Measurements from ENCODE around the gene AHCY.
A peak's percentile ranks its signal among the peaks of the same experiment; 100 is the strongest.
"Not testable (repeated sequence)": the region's sequence is repeated elsewhere in the genome, so short reads cannot be mapped to it uniquely, and the experiment has no call there.

Gene AHCY

GRCh38 chr20:34322267-34323105 lies 19.3 kb upstream of the AHCY start:
- no peak for DNase-seq

- no peak for DNase-seq
Measured at GRCh38 chr20:34320861-34321260, 17.7 kb upstream of the AHCY start.

GRCh38 chr20:34318609-34319443 lies 15.7 kb upstream of the AHCY start:
- DNase-seq: no peak

GRCh38 chr20:34316196-34316814 lies 13.2 kb upstream of the AHCY start:
- no peak for DNase-seq

- DNase-seq: no peak
Measured at GRCh38 chr20:34315236-34315635, 12.1 kb upstream of the AHCY start.

GRCh38 chr20:34312544-34313217 lies 9.5 kb upstream of the AHCY start:
- peak; percentile 64 for DNase-seq

- DNase-seq: no peak
Measured at GRCh38 chr20:34312024-34312460, 8.9 kb upstream of the AHCY start.

- peak; percentile 67 for DNase-seq
Measured at GRCh38 chr20:34311118-34312023, 8.2 kb upstream of the AHCY start.

- no peak for DNase-seq
Measured at GRCh38 chr20:34310481-34311117, 7.4 kb upstream of the AHCY start.

GRCh38 chr20:34309691-34310090 lies 6.5 kb upstream of the AHCY start:
- DNase-seq: no peak

- DNase-seq: no peak
Measured at GRCh38 chr20:34305333-34306230, 2.4 kb upstream of the AHCY start.

- no peak for DNase-seq
Measured at GRCh38 chr20:34302312-34302722, 838 bp downstream of the AHCY start.

- no peak for DNase-seq
Measured at GRCh38 chr20:34301587-34302311, 1.4 kb downstream of the AHCY start.

- no peak for DNase-seq
Measured at GRCh38 chr20:34300809-34301586, 2.2 kb downstream of the AHCY start.

GRCh38 chr20:34300256-34300806 lies 2.8 kb downstream of the AHCY start:
- DNase-seq: peak; percentile 51

- no peak for DNase-seq
Measured at GRCh38 chr20:34299556-34300255, 3.4 kb downstream of the AHCY start.

- DNase-seq: not testable (repeated sequence)
Measured at GRCh38 chr20:34298294-34298784, 4.8 kb downstream of the AHCY start.
